Measurements from ENCODE around the gene OSBPL3.

The OSBPL3 gene

DNA sequence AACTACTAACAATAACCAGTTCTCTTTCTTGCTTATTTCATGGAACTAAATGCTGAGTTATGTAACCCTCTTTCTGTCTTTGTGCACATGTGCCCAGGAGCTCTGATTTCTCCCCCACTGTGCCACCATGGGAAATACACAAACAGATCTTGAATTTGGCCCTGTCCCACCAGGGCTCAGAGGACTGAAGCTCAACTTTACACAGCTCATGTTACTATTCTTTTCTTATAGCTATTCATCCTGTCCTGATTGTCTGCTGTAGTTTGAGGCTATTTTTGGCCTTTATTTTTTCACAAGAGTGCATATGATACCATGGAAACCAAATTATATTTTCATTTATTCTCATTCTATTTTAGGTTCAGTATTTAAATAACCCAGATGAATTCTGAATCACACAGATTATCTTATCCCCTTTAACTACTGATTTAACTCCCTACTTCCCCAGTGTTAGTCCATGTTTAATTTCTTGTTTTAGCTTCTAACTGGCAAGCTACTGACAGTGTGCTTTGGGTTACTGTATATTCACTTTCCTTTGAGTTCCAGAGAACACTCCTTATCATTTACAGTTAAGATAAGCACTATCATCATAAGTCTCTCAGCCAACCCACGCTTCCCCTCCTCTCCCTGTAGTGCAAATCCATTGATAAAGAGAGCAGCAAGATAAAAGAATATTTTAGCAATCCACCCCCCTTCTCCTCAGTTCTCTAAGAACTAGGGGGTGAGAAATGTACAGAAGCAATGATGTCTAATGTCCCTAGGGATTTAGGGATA, 150.9 kb downstream of the OSBPL3 start:
- in situ Hi-C loops (cut with HindIII; ENCODE audit: low pct_unique_long_range_greater_than_20kb, low sequenced_read_pairs), result no loop called here
- DNase-seq (ENCODE audit: low read depth in 1 of 2, low spot score in 1 of 2), result no peak
- no peak for TF ChIP-seq JUND (IDR thresholded peaks at IDR 0.05; ENCODE audit: low read depth)

DNA sequence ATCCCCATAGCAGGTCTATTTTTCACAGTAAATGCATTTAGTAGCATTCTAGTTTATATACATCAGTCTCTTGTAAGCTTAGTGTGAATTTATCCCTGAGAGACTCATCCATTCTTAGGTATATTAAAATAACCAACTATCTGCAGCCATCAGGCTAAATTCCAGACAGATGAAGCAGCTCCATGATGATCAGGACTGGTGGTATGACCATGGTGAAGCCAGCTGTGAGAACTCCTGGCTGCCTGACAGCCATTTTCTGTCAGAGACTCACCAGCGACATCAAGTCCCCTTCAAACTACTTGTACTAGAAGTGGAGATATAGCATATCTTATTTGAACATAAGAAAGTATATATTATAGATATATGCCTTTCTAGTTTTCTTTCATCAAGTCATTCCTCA, 152.4 kb downstream of the OSBPL3 start:
- DNase-seq (ENCODE audit: low read depth in 1 of 2, low spot score in 1 of 2), result no peak
- no peak for TF ChIP-seq JUND (IDR thresholded peaks at IDR 0.05; ENCODE audit: low read depth)
- in situ Hi-C loops (cut with HindIII; ENCODE audit: low pct_unique_long_range_greater_than_20kb, low sequenced_read_pairs), result no loop called here

DNA sequence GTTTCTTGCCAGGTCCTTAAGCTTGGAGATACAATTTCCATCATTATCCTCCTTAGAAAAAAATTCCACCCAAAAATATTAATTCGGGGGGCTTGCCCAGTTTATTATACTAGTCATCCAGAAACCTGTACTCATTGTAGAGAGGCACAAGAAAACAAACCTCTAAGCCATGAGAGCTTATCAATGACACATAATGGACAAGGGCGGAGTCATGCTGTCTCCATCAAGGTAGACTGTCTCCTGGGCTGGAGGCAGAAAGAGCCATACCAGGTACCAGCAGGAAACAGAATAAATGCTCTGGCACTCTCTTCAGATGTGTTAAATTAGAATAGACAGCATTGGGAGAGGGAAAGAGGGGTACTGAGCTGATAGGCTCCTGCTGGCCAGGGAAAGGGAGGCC, 153.0 kb downstream of the OSBPL3 start:
- in situ Hi-C loops (cut with HindIII; ENCODE audit: low pct_unique_long_range_greater_than_20kb, low sequenced_read_pairs), result no loop called here
- no peak for DNase-seq (ENCODE audit: low read depth in 1 of 2, low spot score in 1 of 2)
- TF ChIP-seq JUND (IDR thresholded peaks at IDR 0.05; ENCODE audit: low read depth), result no peak

DNA sequence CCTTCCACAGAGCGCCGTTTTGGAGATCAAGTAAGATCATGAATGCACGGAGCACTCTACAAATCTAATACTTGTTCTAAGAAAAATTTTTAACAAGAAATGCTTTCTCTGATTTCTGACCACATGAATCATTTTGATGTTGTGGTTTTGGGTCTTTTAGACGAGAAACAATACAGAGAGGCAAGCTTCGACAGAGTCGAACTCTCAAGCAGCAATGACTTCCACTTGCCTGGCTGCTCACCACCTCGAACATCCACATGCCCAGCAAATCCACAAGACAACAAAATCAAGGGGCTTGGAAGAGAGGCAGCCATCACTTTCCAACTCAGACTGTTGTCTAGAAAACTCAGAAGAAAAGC, 153.3 kb downstream of the OSBPL3 start:
- no peak for DNase-seq (ENCODE audit: low read depth in 1 of 2, low spot score in 1 of 2)
- in situ Hi-C loops (cut with HindIII; ENCODE audit: low pct_unique_long_range_greater_than_20kb, low sequenced_read_pairs), result no loop called here
- no peak for TF ChIP-seq JUND (IDR thresholded peaks at IDR 0.05; ENCODE audit: low read depth)

DNA sequence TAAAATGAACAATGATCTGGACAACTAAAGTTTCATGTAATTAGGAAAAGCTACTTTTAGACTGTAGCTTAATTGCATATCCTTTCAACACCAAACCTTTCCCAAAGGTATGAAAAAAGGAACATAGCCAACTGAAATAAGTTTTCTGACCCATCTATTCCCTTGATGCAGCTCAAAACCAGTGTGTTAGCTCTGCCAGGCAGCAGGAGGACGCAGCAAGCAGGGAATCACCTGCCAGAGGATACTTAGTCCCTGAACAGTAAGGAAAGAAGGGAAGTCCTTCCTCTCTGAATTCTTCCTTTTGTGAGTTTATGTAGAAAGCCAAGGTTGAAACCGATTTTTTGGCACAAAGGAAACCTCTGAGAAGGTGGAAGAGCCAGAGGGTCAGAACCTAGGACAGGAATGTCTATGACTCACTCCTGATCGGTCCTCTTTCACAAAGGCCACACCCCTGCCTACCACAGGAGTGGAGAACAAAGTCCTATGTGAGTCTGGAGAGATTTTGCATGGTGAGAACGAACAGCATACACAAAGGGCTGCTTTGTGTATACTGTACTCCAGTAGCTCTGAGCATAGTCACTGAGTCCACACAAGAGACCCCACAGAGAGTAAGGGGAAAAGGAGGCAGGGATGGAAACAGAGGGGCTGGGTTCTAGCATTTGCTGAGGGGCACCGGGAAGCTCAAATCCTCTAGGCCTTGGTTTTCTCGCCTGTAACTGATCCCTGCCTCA, 153.9 kb downstream of the OSBPL3 start:
- TF ChIP-seq JUND (IDR thresholded peaks at IDR 0.05; ENCODE audit: low read depth), result no peak
- peak in 1 of 2 experiments; percentile 54 for DNase-seq (ENCODE audit: low read depth in 1 of 2, low spot score in 1 of 2)
- in situ Hi-C loops (cut with HindIII; ENCODE audit: low pct_unique_long_range_greater_than_20kb, low sequenced_read_pairs), result no loop called here

DNA sequence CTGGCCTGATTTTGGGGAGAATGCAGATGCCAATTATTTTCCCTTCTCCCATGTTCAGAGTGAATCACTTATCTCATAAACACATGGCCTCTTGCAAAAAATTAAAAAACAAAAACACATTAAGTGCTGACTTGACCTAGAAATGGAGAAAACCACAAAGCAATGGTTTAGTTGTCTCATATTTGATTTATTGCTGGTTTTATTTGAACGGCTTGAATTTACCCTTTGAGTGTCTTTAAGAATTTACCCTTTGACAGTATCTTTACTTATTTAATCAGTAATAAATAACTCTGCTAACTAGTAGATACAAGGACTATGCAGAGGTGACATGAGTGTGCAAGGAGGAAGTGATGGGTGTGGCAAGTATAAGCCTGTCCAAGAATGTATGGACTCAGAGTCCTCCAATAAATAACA, 154.6 kb downstream of the OSBPL3 start:
- TF ChIP-seq JUND (IDR thresholded peaks at IDR 0.05; ENCODE audit: low read depth), result no peak
- no peak for DNase-seq (ENCODE audit: low read depth in 1 of 2, low spot score in 1 of 2)
- in situ Hi-C loops (cut with HindIII; ENCODE audit: low pct_unique_long_range_greater_than_20kb, low sequenced_read_pairs), result no loop called here

DNA sequence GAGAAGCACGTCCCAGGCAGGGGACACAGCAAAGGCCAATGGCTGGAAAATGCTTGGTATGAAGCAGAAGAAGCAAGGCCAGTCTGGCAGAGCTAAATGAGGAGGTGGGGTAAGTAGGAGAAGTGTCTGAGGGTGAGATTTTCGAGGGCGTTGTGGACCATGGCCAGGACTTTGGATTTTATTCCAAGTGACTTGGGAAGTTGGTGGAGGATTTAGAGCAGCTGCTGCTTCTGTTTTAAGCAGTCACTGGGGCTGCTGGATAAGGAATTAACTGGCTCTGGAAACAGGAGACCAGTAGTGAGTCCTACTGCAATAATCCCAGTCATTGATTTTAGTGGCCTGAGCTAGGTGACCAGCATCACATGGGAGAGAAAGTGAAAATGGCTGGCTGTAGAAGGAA, 155.1 kb downstream of the OSBPL3 start:
- in situ Hi-C loops (cut with HindIII; ENCODE audit: low pct_unique_long_range_greater_than_20kb, low sequenced_read_pairs), result no loop called here
- no peak for TF ChIP-seq JUND (IDR thresholded peaks at IDR 0.05; ENCODE audit: low read depth)
- no peak for DNase-seq (ENCODE audit: low read depth in 1 of 2, low spot score in 1 of 2)

DNA sequence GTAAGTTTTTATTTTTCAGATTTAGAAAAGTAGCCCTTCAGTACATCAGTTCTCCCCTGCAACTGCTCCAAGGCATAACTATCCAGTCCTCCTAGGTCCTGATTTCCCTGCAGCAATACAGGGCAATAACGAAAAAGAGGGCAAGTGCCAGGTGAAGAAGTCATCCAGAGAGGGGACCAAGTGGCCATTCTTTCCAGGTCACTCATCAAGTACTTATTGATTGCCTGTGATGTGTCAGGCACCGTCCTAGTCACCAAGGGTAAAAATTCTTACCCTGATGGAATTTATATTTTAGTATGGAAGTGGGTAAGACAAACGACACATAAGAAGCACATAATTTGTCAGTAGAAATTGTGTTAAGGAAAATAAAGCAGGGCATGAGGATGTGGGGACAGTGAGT, 155.6 kb downstream of the OSBPL3 start:
- in situ Hi-C loops (cut with HindIII; ENCODE audit: low pct_unique_long_range_greater_than_20kb, low sequenced_read_pairs), result no loop called here
- TF ChIP-seq JUND (IDR thresholded peaks at IDR 0.05; ENCODE audit: low read depth), result no peak
- DNase-seq (ENCODE audit: low read depth in 1 of 2, low spot score in 1 of 2), result no peak

DNA sequence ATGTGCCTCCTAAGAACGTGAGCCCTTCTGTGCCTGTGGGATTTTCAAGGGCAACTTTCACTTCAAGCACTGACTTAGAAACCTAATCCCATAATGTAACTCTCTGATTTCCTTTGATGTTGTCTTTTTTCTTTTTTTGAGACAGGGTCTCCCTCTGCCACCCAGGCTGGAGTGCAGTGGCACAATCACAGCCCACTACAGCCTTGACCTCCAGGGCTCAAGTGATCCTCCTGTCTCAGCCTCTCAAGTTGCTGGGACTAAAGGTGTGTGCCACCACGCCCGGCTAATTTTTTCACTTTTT, 158.3 kb downstream of the OSBPL3 start:
- TF ChIP-seq JUND (IDR thresholded peaks at IDR 0.05; ENCODE audit: low read depth), result no peak
- in situ Hi-C loops (cut with HindIII; ENCODE audit: low pct_unique_long_range_greater_than_20kb, low sequenced_read_pairs), result no loop called here
- no peak for DNase-seq (ENCODE audit: low read depth in 1 of 2, low spot score in 1 of 2)

DNA sequence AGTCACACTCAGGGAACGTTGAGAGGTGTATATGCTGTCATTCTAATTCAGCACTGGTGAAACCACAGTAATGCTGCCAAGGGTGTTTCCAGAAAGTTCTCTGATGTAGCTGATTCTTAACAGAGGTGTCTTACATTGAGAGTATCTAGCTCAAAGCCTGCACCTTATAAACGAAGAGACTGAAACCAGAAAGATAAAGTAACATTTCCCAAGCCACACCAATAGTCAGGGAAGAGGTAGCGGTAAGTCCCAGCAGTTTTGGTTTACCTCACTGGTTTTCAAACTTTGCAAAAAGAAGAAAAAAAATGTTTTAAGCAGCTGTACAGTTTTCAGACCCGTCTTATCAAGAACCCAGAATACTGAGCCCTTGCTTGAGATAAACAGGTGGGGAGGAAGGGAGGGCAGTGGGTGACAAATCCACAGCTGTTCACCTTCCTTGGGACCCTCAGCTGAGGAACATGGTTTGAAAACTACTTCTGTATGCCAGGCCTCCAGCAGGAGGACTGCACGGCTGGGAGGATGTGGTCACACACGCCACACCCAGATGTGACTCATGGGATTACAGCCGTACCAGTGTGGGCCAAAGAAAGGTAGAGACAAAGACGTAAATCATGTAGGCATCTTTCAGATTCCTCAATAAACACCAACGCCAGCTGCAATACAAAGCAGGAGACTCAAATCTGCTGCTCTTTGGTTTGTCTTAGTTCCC, 158.8 kb downstream of the OSBPL3 start:
- peak in 1 of 2 experiments; percentile 39 for DNase-seq (ENCODE audit: low read depth in 1 of 2, low spot score in 1 of 2)
- no peak for TF ChIP-seq JUND (IDR thresholded peaks at IDR 0.05; ENCODE audit: low read depth)
- in situ Hi-C loops (cut with HindIII; ENCODE audit: low pct_unique_long_range_greater_than_20kb, low sequenced_read_pairs), result no loop called here

DNA sequence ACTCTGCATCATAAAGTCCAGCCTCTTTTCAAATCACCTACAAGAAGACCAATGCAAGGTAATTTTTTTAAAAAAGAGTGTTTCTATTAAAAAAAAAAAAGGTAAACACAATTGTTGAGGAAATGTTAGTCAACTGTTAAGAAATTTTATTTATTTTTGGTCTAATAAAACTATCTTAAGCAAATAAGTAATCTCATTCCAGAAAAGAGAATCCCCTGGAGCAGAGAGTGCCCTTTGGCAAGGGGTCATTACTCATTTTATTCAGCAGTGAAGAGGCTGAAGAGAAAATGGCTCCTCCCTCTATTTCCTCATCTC, 159.3 kb downstream of the OSBPL3 start:
- TF ChIP-seq JUND (IDR thresholded peaks at IDR 0.05; ENCODE audit: low read depth), result no peak
- in situ Hi-C loops (cut with HindIII; ENCODE audit: low pct_unique_long_range_greater_than_20kb, low sequenced_read_pairs), result no loop called here
- no peak for DNase-seq (ENCODE audit: low read depth in 1 of 2, low spot score in 1 of 2)

DNA sequence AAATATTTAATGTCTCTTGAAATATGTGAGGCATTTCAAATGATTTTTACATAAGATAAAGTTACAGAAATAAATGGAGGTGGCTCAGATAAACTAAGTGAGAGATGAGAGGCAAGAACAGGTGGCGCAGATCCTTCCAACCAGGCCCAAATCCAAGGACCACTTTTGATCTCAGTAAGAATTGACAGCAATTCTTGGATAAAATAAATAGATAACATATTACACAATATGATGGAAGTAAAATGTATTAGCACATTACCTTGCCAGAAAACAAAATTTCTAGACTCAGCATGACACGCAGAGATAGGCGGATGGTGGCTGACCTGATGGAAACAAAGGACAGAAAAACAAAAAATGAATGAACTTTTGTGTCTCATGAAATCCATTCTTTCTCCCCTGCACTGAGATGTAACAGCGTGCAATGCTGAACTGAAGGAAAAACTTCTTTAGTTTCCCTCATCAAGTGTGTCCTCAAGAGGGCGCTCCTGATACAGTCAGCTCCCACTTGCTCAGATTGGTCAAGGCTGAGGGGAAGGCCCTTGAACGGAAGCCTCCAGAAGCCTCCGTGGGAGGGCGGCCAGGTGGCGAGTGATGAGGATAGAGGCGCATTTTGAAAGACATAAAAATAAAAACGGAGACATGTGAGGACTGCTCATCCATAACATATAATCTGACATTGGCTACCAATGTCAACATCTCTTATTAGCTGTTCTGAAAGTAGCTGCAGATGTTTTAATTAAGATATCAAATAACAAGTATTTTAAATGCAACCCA, 159.9 kb downstream of the OSBPL3 start:
- no peak for TF ChIP-seq JUND (IDR thresholded peaks at IDR 0.05; ENCODE audit: low read depth)
- in situ Hi-C loops (cut with HindIII; ENCODE audit: low pct_unique_long_range_greater_than_20kb, low sequenced_read_pairs), result no loop called here
- peak; percentile 77 to 93 for DNase-seq (ENCODE audit: low read depth in 1 of 2, low spot score in 1 of 2)

DNA sequence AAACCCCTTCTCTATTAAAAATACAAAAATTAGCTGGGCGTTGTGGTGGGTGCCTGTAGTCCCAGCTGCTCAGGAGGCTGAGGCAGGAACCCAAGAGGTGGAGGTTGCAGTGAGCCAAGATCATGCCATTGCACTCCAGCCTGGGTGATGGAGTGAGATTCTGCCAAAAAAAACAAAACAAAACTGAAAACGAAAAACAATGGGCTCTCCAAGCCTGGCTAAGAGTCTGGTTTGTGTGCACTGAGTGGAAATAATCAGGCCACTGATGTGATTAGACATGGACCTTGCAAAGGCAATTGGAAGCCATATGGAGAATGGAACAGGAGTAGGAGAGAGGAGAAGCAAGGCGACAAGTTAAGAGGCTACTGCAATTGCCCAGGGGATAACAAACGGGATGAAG, 162.6 kb downstream of the OSBPL3 start:
- DNase-seq (ENCODE audit: low read depth in 1 of 2, low spot score in 1 of 2), result no peak
- in situ Hi-C loops (cut with HindIII; ENCODE audit: low pct_unique_long_range_greater_than_20kb, low sequenced_read_pairs), result no loop called here
- TF ChIP-seq JUND (IDR thresholded peaks at IDR 0.05; ENCODE audit: low read depth), result no peak
